ENCODE data around the gene C17orf100.

- TF ChIP-seq CTCF (IDR thresholded peaks at IDR 0.05 in 8 of 11, conservative IDR thresholded peaks at IDR 0.05 in 3 of 11) = no peak
- TF ChIP-seq POLR2A (IDR thresholded peaks at IDR 0.05) = no peak
- no peak for TF ChIP-seq POLR2AphosphoS5 (IDR thresholded peaks at IDR 0.05)
These were observed 8.0 kb upstream of the C17orf100 start for GRCh38 chr17:6643451-6644125.

All from spleen (tissue), 7 donors.